K562 (cell line): ENCODE measurements around the gene SLC19A1. TPM values are rescaled to one million over a fixed set of nuclear protein-coding genes. Genes with fewer than 3 reads are reported as not detected.

Experiments
- ATAC-seq: fragments of 200-7000 bp; cut with Tn5 transposase; 3 replicates; pipeline ENCODE4 v1.9.1; 2020; ENCODE audit warnings: moderate library complexity
- BruUV-seq: library from RNA; stranded (reverse); fragments of 400-500 nt; replicated peaks from 2 replicates; lab custom pipeline; 2021; lab: Mats Ljungman, UMichigan
- CTCF ChIA-PET: fragments of 300-600 bp; formaldehyde crosslinking; extraction: SDS; loops from one replicate; lab custom pipeline; 2021; ENCODE audit warnings: low intra/inter-chr PET ratio; lab: Yijun Ruan, JAX
- POLR2A ChIA-PET: fragments of 300-600, 350-650 bp; sonication (Branson Sonifier 250); formaldehyde crosslinking; extraction: SDS; loops from one replicate; lab custom pipeline; 2021; ENCODE audit warnings: antibody characterized with exemption, inconsistent platforms; lab: Yijun Ruan, JAX
- DNase-seq, 4 experiments: peaks; one replicate each; pipeline versions ENCODE4 v3.0.0 to v3.0.0-alpha.2; 2011 to 2018; ENCODE audit warnings: low spot score in 3 of 4, mixed read lengths in 3 of 4; ENCODE audit errors: extremely low read depth in 1 of 4
- FAIRE-seq: peaks from 2 replicates; lab custom pipeline; 2011; peaks lifted over from hg19 to GRCh38; lab: Jason Lieb, UNC
- H2AFZ ChIP-seq: 2 replicates; pipeline ENCODE4 v1.6.0; 2011; ENCODE audit warnings: low read depth, low read length, control low read depth, inconsistent platforms
- H3K27ac ChIP-seq: fragments of 200-600 bp; 3 replicates; pipeline ENCODE4 v1.8.0; 2011; ENCODE audit warnings: low read depth, mild to moderate bottlenecking, control low read depth, inconsistent platforms, low read length, moderate library complexity, mixed read lengths; ENCODE audit errors: extremely low read depth
- H3K27me3 ChIP-seq, 2 experiments: fragments of 300-600 bp in 1 of 2; 2 replicates in 1 of 2; 3 replicates in 1 of 2; pipeline versions ENCODE4 v1.6.0 to v1.8.0; 2011; ENCODE audit warnings: inconsistent platforms in 2 of 2, low read length in 2 of 2, mild to moderate bottlenecking in 1 of 2, mixed read lengths in 1 of 2, moderate library complexity in 1 of 2; ENCODE audit not compliant: control insufficient read depth in 2 of 2, insufficient read depth in 2 of 2
- H3K36me3 ChIP-seq: fragments of 300-600 bp; 3 replicates; pipeline ENCODE4 v1.8.0; 2011; ENCODE audit warnings: mild to moderate bottlenecking, low read length, inconsistent platforms; ENCODE audit not compliant: control insufficient read depth, insufficient read depth
- H3K4me1 ChIP-seq, 2 experiments: fragments of 200-600 bp in 1 of 2; replicated peaks in 1 of 2; 2 replicates in 1 of 2; 3 replicates in 1 of 2; pipeline versions ENCODE4 v1.5.1 to v1.8.0; 2011; ENCODE audit warnings: inconsistent platforms in 2 of 2, low read length in 2 of 2, mild to moderate bottlenecking in 1 of 2, mixed read lengths in 1 of 2, moderate library complexity in 1 of 2; ENCODE audit not compliant: control insufficient read depth in 2 of 2, insufficient read depth in 2 of 2
- H3K4me2 ChIP-seq: 2 replicates; pipeline ENCODE4 v1.6.1; 2011; ENCODE audit warnings: low read length, control low read depth, inconsistent platforms, mixed read lengths; ENCODE audit not compliant: insufficient read depth
- H3K4me3 ChIP-seq: fragments of 200-600 bp; sonication (generic), shearing (Covaris generic); 2 replicates; pipeline ENCODE4 v1.5.1; 2016; ENCODE audit warnings: control low read depth, inconsistent platforms
- H3K79me2 ChIP-seq: fragments of 200-600 bp; 3 replicates; pipeline ENCODE4 v1.8.0; 2011; ENCODE audit warnings: low read length, inconsistent platforms; ENCODE audit not compliant: control insufficient read depth, insufficient read depth
- H3K9ac ChIP-seq, 2 experiments: 2 replicates each; pipeline versions ENCODE4 v1.6.0 to v1.6.1; 2011; ENCODE audit warnings: low read depth in 2 of 2, low read length in 2 of 2, control low read depth in 1 of 2, inconsistent platforms in 1 of 2, mild to moderate bottlenecking in 1 of 2, mixed read lengths in 1 of 2; ENCODE audit not compliant: insufficient read depth in 1 of 2
- H3K9me1 ChIP-seq: one replicate; pipeline ENCODE4 v1.6.0; 2011; ENCODE audit warnings: inconsistent platforms, mild to moderate bottlenecking, low read length, moderate library complexity; ENCODE audit not compliant: control insufficient read depth, insufficient read depth
- H3K9me3 ChIP-seq: replicated peaks from 2 replicates; pipeline ENCODE4 v1.5.1; 2011; ENCODE audit warnings: low read depth, low read length, inconsistent platforms; ENCODE audit not compliant: control insufficient read depth, insufficient read depth
- H4K20me1 ChIP-seq: replicated peaks from 2 replicates; pipeline ENCODE4 v1.6.1; 2011; ENCODE audit warnings: low read length, inconsistent platforms, mixed read lengths; ENCODE audit not compliant: control insufficient read depth, insufficient read depth
- ESRRA ChIP-seq: fragments of 450-650 bp; IDR thresholded peaks from 2 replicates; pipeline ENCODE4 v1.6.1; 2014; ENCODE audit warnings: low read depth, mild to moderate bottlenecking, moderate library complexity, borderline replicate concordance
- HDGF ChIP-seq: fragments of 450-650 bp; IDR thresholded peaks from 2 replicates; pipeline ENCODE4 v1.6.1; 2016
- L3MBTL2 ChIP-seq: fragments of 450-650 bp; IDR thresholded peaks from 2 replicates; pipeline ENCODE4 v1.6.1; 2016; ENCODE audit warnings: mild to moderate bottlenecking, moderate library complexity
- NR2C1 ChIP-seq, 2 experiments: fragments of 450-650 bp; IDR thresholded peaks; 2 replicates each; pipeline ENCODE4 v1.6.1; 2017; ENCODE audit warnings: mild to moderate bottlenecking in 2 of 2, antibody characterized with exemption in 1 of 2, inconsistent platforms in 1 of 2, missing compliant biosample characterization in 1 of 2, missing genetic modification characterization in 1 of 2
- ZNF12 ChIP-seq: sonication (generic); formaldehyde crosslinking; IDR thresholded peaks from 2 replicates; pipeline ENCODE4 v1.4.0; 2020; ENCODE audit warnings: mild to moderate bottlenecking, missing genetic modification reagents
- ZNF282 ChIP-seq: sonication (generic); formaldehyde crosslinking; IDR thresholded peaks from 2 replicates; pipeline ENCODE4 v1.8.1; 2023; ENCODE audit warnings: missing genetic modification reagents
- ZNF507 ChIP-seq: conservative IDR thresholded peaks from 2 replicates; pipeline ENCODE4 v1.6.1; 2017; ENCODE audit warnings: missing genetic modification characterization, missing compliant biosample characterization
- WGBS: fragments of 100-300 bp; shearing (Covaris generic); methylation state at CpG from one replicate; pipeline ENCODE4 v1.1.6; 2016; ENCODE audit warnings: low coverage, mixed read lengths; ENCODE audit not compliant: insufficient coverage; ENCODE audit errors: missing lambda C conversion rate; 5-methylcytosine and 5-hydroxymethylcytosine counted together
- in situ Hi-C: fragments of 300-500 bp; cut with MboI; formaldehyde crosslinking; loops from 4 replicates; pipeline ENCODE4 v1.15.0; 2018; ENCODE audit warnings: inconsistent platforms, mixed read lengths
- intact Hi-C: fragments of 100-400 bp; cut with micrococcal nuclease; formaldehyde crosslinking; loops from 2 replicates; pipeline ENCODE4 v1.14.2; 2022
- polyA plus RNA-seq, 8 experiments: library from polyadenylated mRNA; depleted of rRNA in 4 of 8; stranded (reverse) in 5 of 8; unstranded in 3 of 8; fragments of >200 nt; fragmentation: Nextera tagmentation in 2 of 8; fragmentation: Illumina TruSeq in 1 of 8; extraction: Ambion mirVana in 2 of 8; extraction: Trizol in 1 of 8; gene quantifications; 2 replicates each; pipeline versions ENCODE4 v1.2.1 to v1.2.3, GENCODE V29; 2011 to 2014; ENCODE audit warnings: inconsistent platforms in 1 of 8, missing spikeins in 1 of 8
- total RNA-seq, 7 experiments: library from RNA; depleted of rRNA in 6 of 7; stranded (reverse); fragments of >200 nt in 6 of 7; fragmentation: Illumina TruSeq in 2 of 7; extraction: Trizol in 2 of 7; gene quantifications; 2 replicates each; pipeline versions ENCODE4 v1.2.1 to v1.2.3, GENCODE V29; 2011 to 2021; ENCODE audit warnings: low replicate concordance in 1 of 7
- TF ChIP-seq, protein P1 (sequence below): sonication (generic); formaldehyde crosslinking; IDR thresholded peaks from 2 replicates; pipeline ENCODE4 v1.9.0; 2022; ENCODE audit warnings: mild to moderate bottlenecking, missing genetic modification reagents
- TF ChIP-seq, protein P2 (sequence below), 2 experiments: fragments of 450-650 bp in 1 of 2; sonication (generic) in 1 of 2; formaldehyde crosslinking in 1 of 2; IDR thresholded peaks in 1 of 2; conservative IDR thresholded peaks in 1 of 2; 2 replicates each; pipeline versions ENCODE4 v1.6.1 to v1.8.1; 2016 to 2023; ENCODE audit warnings: mild to moderate bottlenecking in 2 of 2, moderate library complexity in 2 of 2, inconsistent platforms in 1 of 2, missing genetic modification reagents in 1 of 2

Gene SLC19A1
- total and polyA plus RNA-seq, 9 of the 15 experiments (the other 6 are each of a cell fraction or from before 2014, with no cell fraction given): 0.65 to 88.7 (median 12.0) TPM

DNA sequence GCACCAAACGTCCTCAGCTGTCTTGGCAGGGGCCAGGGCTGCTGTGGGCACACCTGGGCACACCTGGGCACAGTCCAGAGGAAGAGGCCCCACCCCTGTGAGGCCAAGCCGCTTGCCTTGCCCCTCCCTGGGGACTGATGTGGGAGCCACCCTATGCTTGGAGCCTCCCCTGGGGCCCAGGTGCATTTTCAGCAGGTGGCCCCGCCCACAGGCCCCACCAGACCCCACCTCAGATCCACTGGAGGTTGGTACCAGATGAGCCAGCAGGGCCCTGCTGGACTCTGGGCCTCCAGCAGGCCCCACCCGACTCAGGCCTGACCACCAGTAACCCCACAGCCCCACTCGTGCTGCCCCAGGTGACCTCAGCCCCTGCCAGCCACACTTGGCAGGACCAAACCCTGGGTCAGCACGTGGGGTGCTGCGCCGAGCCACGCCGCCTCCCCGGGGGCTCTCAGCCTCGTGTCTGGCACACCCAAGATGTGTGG lies 8.8 kb downstream of the SLC19A1 start:
- WGBS: 80% methylated on average over 6 of the region's 12 CpGs
- peaks cover 92% of the 10 kb centered on the region for H3K36me3 ChIP-seq
- H4K20me1 ChIP-seq: peaks cover 4% of the 10 kb centered on the region; the same call in 1 of the 2 replicates
- no peaks in the 10 kb centered on the region for H3K9me1 ChIP-seq
- H3K27me3 ChIP-seq: no peaks in the 10 kb centered on the region
- ChIA-PET CTCF (no interaction called here), POLR2A (no interaction called here)
- no peaks in the 10 kb centered on the region for H3K9me3 ChIP-seq
- intact Hi-C loops: no loop called here
- no peak overlapping the region for H3K4me2 ChIP-seq
- peaks cover 50% of the 10 kb centered on the region for H3K79me2 ChIP-seq
- H3K9ac ChIP-seq: no peak overlapping the region
- no peak for DNase-seq
- H3K4me3 ChIP-seq: no peak overlapping the region
- TF ChIP-seq, protein P1, sequence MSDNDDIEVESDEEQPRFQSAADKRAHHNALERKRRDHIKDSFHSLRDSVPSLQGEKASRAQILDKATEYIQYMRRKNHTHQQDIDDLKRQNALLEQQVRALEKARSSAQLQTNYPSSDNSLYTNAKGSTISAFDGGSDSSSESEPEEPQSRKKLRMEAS (CRISPR knock-in tag): no peak
- TF ChIP-seq NR2C1 (IDR thresholded peaks at IDR 0.05): no peak
- TF ChIP-seq NR2C1 (tag; IDR thresholded peaks at IDR 0.05): no peak
- no peak for TF ChIP-seq L3MBTL2
- TF ChIP-seq ZNF282 (CRISPR knock-in tag): no peak
- TF ChIP-seq ZNF507 (tag): no peak
- TF ChIP-seq, protein P2, sequence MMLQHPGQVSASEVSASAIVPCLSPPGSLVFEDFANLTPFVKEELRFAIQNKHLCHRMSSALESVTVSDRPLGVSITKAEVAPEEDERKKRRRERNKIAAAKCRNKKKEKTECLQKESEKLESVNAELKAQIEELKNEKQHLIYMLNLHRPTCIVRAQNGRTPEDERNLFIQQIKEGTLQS (IDR thresholded peaks at IDR 0.05): no peak
- TF ChIP-seq, protein P2 (CRISPR knock-in tag; conservative IDR thresholded peaks at IDR 0.05): no peak
- TF ChIP-seq ZNF12 (CRISPR knock-in tag): no peak
- no peak for TF ChIP-seq HDGF
- TF ChIP-seq ESRRA: no peak
- in situ Hi-C loops: no loop called here
- H3K27ac ChIP-seq: no peak overlapping the region
- H3K4me1 ChIP-seq: peaks cover 0 to 54% of the 10 kb centered on the region in 2 experiments; a peak in 2 of 5 replicates
- BruUV-seq: no TSS peak
- H2AFZ ChIP-seq: no peak overlapping the region
- no peak for ATAC-seq
- FAIRE-seq: no peak
